Chondrocyte (in vitro differentiated cells): ENCODE measurements around the gene TRABD2B. TPM values are rescaled to one million over a fixed set of nuclear protein-coding genes. Genes with fewer than 3 reads are reported as not detected.

Source experiments
- DNase-seq: peaks from one replicate; pipeline ENCODE4 v3.0.0; 2021; ENCODE audit warnings: mixed read lengths, low spot score
- H3K27ac Mint-ChIP-seq: one replicate; pipeline ENCODE4 v1.8.0; 2021; ENCODE audit warnings: mild to moderate bottlenecking, moderate library complexity, mixed read lengths; ENCODE audit not compliant: unreplicated experiment
- H3K27me3 Mint-ChIP-seq: 2 replicates; pipeline ENCODE4 v1.8.0; 2021; ENCODE audit warnings: low read depth, mixed read lengths
- H3K36me3 Mint-ChIP-seq: 2 replicates; pipeline ENCODE4 v1.8.0; 2021; ENCODE audit warnings: low read depth, mixed read lengths
- H3K4me1 Mint-ChIP-seq: 2 replicates; pipeline ENCODE4 v1.8.0; 2021; ENCODE audit warnings: low read depth, mild to moderate bottlenecking, mixed read lengths
- H3K4me3 Mint-ChIP-seq: one replicate; pipeline ENCODE4 v1.8.0; 2021; ENCODE audit warnings: mild to moderate bottlenecking, moderate library complexity, mixed read lengths; ENCODE audit not compliant: unreplicated experiment
- H3K9me3 Mint-ChIP-seq: 2 replicates; pipeline ENCODE4 v1.8.0; 2021; ENCODE audit warnings: low read depth, mixed read lengths
- CTCF ChIP-seq: fragments of 200-600 bp; sonication (generic); IDR thresholded peaks from 2 replicates; pipeline ENCODE4 v1.5.0; 2021; ENCODE audit warnings: antibody characterized with exemption, mild to moderate bottlenecking, moderate library complexity
- total RNA-seq: library from RNA; stranded (reverse); gene quantifications from 3 replicates; pipeline ENCODE4 v1.2.1, GENCODE V29; 2021

Gene TRABD2B
- total RNA-seq, 1 donor from 2014 or later: 0.90 TPM

DNA sequence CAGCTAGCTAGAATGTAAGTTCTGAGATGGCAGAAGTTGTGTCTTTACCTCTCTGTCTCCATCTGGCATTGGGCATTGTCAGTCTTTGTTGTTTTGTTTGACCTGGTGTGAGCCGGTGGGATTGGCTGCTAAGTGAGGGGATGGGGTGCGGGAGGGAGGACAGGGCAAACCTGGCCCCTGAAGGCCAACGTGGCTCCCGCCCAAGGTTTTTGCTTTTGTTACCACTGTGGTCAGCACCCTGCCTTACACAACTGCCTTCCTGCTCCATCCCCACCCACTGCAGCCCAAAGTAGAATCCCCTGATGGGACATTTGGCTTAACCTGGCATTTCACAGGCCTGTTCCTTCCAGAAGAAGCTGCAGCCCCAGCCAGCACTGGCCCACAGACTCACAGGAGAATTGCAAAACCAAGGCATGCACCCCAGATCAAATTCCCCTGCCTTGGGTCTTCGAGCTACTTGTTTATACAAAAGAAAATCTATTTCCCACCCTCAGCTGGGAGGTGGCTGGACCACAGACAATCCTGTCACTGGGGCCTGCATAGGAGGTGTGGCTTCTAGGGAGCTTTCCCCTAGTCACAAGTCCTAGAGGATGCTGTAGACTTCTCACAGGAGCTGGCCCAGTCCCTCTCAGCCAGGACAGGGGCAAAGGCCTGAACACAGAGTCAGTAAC lies 147.5 kb downstream of the TRABD2B start:
- peaks cover 15% of the 10 kb centered on the region for H3K27me3 Mint-ChIP-seq
- H3K4me1 Mint-ChIP-seq: no peaks in the 10 kb centered on the region
- H3K4me3 Mint-ChIP-seq: no peak overlapping the region
- no peak for TF ChIP-seq CTCF
- no peak for DNase-seq
- H3K27ac Mint-ChIP-seq: no peak overlapping the region
- no peaks in the 10 kb centered on the region for H3K9me3 Mint-ChIP-seq
- H3K36me3 Mint-ChIP-seq: no peaks in the 10 kb centered on the region

DNA sequence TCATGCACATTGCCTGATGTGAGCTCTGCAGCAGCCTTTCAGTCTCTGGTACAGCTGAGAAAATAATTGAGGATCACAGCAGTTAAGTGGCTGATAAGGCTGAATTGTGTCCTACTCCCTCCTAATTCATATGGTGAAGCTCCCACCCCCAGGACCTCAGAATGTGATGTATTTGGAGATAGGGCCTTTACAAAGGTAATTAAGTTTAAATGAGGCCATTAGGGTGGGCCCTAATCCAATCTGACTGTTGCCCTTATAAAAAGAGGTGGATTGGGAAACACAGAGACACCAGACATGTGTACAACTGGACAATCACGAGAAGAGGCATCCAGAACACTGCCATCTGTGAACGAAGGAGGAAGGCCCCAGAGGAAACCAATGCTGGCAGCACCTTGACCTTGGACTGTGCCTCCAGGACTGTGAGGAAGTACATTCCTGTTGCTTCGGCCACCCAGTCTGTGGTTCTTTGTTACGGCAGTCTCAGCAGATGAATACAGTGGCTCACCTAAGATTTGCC lies 148.1 kb downstream of the TRABD2B start:
- H3K36me3 Mint-ChIP-seq: no peaks in the 10 kb centered on the region
- H3K27me3 Mint-ChIP-seq: peaks cover 16% of the 10 kb centered on the region
- no peaks in the 10 kb centered on the region for H3K4me1 Mint-ChIP-seq
- DNase-seq: no peak
- no peak for TF ChIP-seq CTCF
- no peak overlapping the region for H3K4me3 Mint-ChIP-seq
- H3K27ac Mint-ChIP-seq: no peak overlapping the region
- H3K9me3 Mint-ChIP-seq: no peaks in the 10 kb centered on the region

- TF ChIP-seq CTCF: no peak
- no peak for DNase-seq
- H3K9me3 Mint-ChIP-seq: no peaks in the 10 kb centered on the region
- H3K27me3 Mint-ChIP-seq: peaks cover 23% of the 10 kb centered on the region
- H3K27ac Mint-ChIP-seq: no peak overlapping the region
- H3K4me3 Mint-ChIP-seq: no peak overlapping the region
- H3K4me1 Mint-ChIP-seq: no peaks in the 10 kb centered on the region
- no peaks in the 10 kb centered on the region for H3K36me3 Mint-ChIP-seq
Observed at GRCh38 chr1:47847763-47848162, 149.4 kb downstream of the TRABD2B start.

GRCh38 chr1:47844558-47844955 lies 152.6 kb downstream of the TRABD2B start:
- no peak for TF ChIP-seq CTCF
- Mint-ChIP-seq H3K4me3 (no peak overlapping the region), H3K27me3 (peaks cover 30% of the 10 kb centered on the region)

DNA sequence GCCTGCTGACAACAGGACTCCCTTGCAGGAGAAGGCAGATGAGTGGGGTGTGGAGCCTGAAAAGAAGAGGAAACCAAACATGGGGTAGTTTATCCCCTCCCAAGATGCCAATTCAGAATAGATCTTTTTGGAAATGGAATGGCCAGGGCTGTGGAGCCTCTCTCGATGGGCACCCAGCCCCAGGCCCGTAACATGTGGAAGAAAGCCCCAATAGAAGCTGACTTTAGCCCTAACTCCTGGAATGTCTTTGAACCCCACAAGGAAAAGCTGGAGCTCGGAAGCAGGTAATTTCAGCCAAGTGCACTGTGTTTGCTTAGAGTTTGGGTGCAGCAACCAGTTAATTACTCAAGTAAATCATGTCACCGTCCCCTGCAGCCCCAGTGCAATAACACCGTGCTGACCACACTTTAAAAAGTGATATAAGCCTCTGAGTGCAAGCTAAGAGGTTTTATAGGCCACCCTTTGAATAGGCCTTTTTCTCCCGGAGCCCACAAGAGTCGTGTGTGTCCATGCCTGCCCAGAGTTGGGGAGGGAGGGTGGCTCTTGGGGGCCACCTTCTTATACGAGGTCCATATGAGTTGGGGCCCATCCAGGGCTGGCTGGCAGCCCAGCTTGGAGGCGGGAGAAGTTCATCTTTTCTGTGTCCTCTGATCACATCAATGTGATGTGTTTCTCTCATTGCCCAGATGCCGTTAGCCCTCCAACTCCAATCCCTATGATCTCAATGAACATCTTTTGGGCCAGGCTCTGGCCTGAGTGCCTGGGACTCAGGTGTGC lies 153.2 kb downstream of the TRABD2B start:
- no peak for DNase-seq
- Mint-ChIP-seq H3K27ac (no peak overlapping the region), H3K4me3 (no peak overlapping the region), H3K4me1 (no peaks in the 10 kb centered on the region), H3K27me3 (peaks cover 30% of the 10 kb centered on the region), H3K36me3 (no peaks in the 10 kb centered on the region), H3K9me3 (no peaks in the 10 kb centered on the region)
- TF ChIP-seq CTCF: no peak

More at GRCh38 chr1:47844558-47844955, 152.6 kb downstream of the TRABD2B start:
- Mint-ChIP-seq H3K36me3 (no peaks in the 10 kb centered on the region), H3K27ac (no peak overlapping the region), H3K4me1 (no peaks in the 10 kb centered on the region), H3K9me3 (no peaks in the 10 kb centered on the region)
- no peak for DNase-seq
